PFSK-1 (cell line): Measurements from ENCODE around the gene RPS3A.

ENCODE experiments used
- FOXP2 ChIP-seq: optimal IDR thresholded peaks from 2 replicates; pipeline ENCODE3; 2011; ENCODE audit warnings: borderline replicate concordance, control low read depth, inconsistent platforms; ENCODE audit not compliant: insufficient read depth; ENCODE audit errors: extremely low read length, extremely low read depth
- POLR2AphosphoS5 ChIP-seq: IDR thresholded peaks from 2 replicates; pipeline ENCODE4 v1.6.1; 2012; ENCODE audit warnings: low read depth, mild to moderate bottlenecking, control low read depth, low read length, moderate library complexity
- SIN3A ChIP-seq: IDR thresholded peaks from 2 replicates; pipeline ENCODE4 v1.6.1; 2012; ENCODE audit warnings: mild to moderate bottlenecking, low read length, moderate library complexity, borderline replicate concordance; ENCODE audit not compliant: insufficient read depth
- TAF1 ChIP-seq: IDR thresholded peaks from 2 replicates; pipeline ENCODE4 v1.6.1; 2012; ENCODE audit warnings: low read length, control low read depth, borderline replicate concordance; ENCODE audit not compliant: insufficient read depth
- TF ChIP-seq, protein P1 (sequence below), 2 experiments: IDR thresholded peaks; 2 replicates each; pipeline versions ENCODE4 v1.6.1 to v1.8.0; 2011 to 2012; ENCODE audit warnings: low read depth in 2 of 2, low read length in 2 of 2, control low read depth in 1 of 2, inconsistent platforms in 1 of 2, mild to moderate bottlenecking in 1 of 2, moderate library complexity in 1 of 2; ENCODE audit not compliant: insufficient read depth in 1 of 2

RPS3A gene

DNA sequence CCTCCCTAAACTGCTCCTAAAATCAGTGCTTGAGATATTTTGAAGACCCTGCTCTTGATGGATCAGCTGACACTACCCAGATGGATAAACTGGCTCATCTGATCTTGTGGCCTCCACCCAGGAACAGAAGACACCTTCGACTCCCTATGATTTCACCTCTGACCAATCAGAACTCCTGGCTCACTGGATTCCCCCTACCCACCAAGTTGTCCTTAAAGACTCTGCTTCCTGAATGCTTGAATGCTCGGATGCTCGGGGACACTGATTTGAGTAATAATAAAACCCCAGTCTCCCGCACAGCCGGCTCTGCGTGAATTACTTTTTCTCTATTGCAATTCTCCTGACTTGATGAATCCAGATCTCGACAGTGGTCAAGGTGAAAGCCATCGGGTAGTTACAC, 12.0 kb upstream of the RPS3A start:
- TF ChIP-seq SIN3A, result no peak
- TF ChIP-seq, protein P1, sequence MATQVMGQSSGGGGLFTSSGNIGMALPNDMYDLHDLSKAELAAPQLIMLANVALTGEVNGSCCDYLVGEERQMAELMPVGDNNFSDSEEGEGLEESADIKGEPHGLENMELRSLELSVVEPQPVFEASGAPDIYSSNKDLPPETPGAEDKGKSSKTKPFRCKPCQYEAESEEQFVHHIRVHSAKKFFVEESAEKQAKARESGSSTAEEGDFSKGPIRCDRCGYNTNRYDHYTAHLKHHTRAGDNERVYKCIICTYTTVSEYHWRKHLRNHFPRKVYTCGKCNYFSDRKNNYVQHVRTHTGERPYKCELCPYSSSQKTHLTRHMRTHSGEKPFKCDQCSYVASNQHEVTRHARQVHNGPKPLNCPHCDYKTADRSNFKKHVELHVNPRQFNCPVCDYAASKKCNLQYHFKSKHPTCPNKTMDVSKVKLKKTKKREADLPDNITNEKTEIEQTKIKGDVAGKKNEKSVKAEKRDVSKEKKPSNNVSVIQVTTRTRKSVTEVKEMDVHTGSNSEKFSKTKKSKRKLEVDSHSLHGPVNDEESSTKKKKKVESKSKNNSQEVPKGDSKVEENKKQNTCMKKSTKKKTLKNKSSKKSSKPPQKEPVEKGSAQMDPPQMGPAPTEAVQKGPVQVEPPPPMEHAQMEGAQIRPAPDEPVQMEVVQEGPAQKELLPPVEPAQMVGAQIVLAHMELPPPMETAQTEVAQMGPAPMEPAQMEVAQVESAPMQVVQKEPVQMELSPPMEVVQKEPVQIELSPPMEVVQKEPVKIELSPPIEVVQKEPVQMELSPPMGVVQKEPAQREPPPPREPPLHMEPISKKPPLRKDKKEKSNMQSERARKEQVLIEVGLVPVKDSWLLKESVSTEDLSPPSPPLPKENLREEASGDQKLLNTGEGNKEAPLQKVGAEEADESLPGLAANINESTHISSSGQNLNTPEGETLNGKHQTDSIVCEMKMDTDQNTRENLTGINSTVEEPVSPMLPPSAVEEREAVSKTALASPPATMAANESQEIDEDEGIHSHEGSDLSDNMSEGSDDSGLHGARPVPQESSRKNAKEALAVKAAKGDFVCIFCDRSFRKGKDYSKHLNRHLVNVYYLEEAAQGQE (IDR thresholded peaks at IDR 0.05; ENCODE audit: insufficient read depth in 1 of 2, low read depth in 2 of 2, low read length in 2 of 2), result no peak
- TF ChIP-seq FOXP2, result no peak
- TF ChIP-seq TAF1, result no peak
- TF ChIP-seq POLR2AphosphoS5, result no peak

DNA sequence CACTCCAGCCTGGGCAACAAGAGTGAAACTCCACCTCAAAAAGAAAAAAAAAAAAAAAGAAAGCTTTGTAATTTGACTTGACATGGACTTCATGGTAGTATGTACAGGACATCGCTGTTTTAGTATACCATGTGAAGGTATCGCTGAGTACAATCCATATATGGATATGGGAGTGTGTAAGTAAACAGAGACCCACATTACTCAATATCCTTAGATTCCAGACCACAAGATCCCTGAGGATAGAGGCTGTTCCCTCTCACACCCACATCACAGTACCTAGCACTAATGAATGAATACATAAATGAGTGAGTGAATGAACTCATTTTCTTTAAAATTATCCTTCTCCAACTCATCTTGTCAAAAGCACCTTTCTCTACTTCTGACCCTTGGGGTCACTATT, 8.4 kb upstream of the RPS3A start:
- TF ChIP-seq, protein P1 (IDR thresholded peaks at IDR 0.05; ENCODE audit: insufficient read depth in 1 of 2, low read depth in 2 of 2, low read length in 2 of 2), result no peak
- TF ChIP-seq SIN3A, result no peak
- TF ChIP-seq FOXP2, result no peak
- TF ChIP-seq TAF1, result no peak
- TF ChIP-seq POLR2AphosphoS5, result no peak

DNA sequence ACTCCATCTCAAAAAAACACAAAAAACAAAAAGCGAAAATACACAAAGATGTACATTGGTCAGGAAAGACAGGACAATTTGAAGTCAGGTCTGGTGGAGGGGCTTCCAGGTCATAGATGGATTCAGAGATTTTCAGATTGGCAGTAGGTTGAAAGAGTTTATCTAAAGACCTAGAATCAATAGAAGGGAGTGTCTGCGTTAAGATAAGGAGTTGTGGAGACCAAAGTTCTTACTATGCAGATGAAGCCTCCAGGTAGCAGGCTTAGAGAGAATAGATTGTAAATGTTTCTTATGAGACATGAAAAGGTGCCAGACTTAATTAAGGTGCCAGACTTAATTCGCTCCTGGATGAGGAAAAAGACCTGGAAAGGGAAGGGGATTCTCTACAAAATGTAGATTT, 6.9 kb upstream of the RPS3A start:
- TF ChIP-seq FOXP2 (no peak), SIN3A (no peak), TAF1 (no peak), POLR2AphosphoS5 (no peak)
- TF ChIP-seq, protein P1 (IDR thresholded peaks at IDR 0.05; ENCODE audit: insufficient read depth in 1 of 2, low read depth in 2 of 2, low read length in 2 of 2), result no peak

DNA sequence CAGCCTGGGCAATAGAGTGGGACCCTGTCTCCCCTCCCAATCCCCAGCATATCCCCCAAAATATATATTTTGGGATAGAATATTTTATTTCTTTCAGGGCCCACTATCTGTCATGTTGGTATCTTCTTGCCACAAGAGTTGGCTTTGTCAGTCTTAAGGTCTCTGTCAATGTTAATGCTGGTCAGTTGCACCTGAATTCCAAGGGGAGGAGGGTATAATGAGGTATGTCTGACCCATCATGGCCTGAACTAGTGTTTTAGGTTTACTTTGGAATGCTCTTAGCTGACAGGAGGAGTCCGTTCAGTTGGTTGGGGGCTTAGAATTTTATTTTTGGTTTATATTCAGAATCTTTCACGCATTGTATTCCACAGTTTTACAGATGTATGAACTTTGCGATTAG, 6.2 kb upstream of the RPS3A start:
- TF ChIP-seq POLR2AphosphoS5 (no peak), TAF1 (no peak), FOXP2 (no peak), SIN3A (no peak)
- TF ChIP-seq, protein P1 (IDR thresholded peaks at IDR 0.05; ENCODE audit: insufficient read depth in 1 of 2, low read depth in 2 of 2, low read length in 2 of 2), result no peak

DNA sequence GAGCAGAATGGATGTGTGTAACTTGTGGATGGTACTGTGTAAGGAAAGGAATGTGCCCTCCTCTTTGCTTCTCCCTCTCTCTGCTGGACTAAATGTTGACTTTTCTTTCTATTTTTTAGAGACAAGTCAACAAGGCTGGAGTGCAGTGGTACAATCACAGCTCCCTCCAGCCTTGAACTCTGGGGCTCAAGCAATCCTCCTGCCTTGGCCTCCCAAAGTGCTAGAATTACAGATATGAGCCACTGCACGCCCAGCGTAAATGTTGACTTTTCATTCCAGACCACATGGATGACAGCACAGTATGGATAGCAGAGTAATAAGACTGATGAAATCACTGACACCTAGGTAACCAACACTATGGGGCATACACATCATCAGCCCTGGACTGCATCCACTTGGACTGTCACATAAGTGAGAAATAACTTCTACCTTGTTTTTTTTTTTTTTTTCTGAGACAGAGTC, 5.1 kb upstream of the RPS3A start:
- TF ChIP-seq TAF1 (no peak), POLR2AphosphoS5 (no peak), SIN3A (no peak), FOXP2 (no peak)
- TF ChIP-seq, protein P1 (IDR thresholded peaks at IDR 0.05; ENCODE audit: insufficient read depth in 1 of 2, low read depth in 2 of 2, low read length in 2 of 2), result no peak
